MV-4-11 (cell line): ENCODE measurements around the gene SIK2.
"Not testable (repeated sequence)": the region's sequence is repeated elsewhere in the genome, so short reads cannot be mapped to it uniquely, and the experiment has no call there.

ENCODE experiments used
- DNase-seq: peaks from one replicate; lab custom pipeline; 2025; lab: John Stamatoyannopoulos, UW

The SIK2 gene

GRCh38 chr11:111761036-111761435 is 158.8 kb downstream of the SIK2 start:
- no peak for DNase-seq

- DNase-seq = no peak
Measured at GRCh38 chr11:111762526-111762925, 160.3 kb downstream of the SIK2 start.

GRCh38 chr11:111762981-111763643 is 160.9 kb downstream of the SIK2 start:
- no peak for DNase-seq

GRCh38 chr11:111764621-111765020 is 162.4 kb downstream of the SIK2 start:
- no peak for DNase-seq

- DNase-seq = no peak
Measured at GRCh38 chr11:111765320-111765983, 163.2 kb downstream of the SIK2 start.

- DNase-seq = peak; percentile 32
Measured at GRCh38 chr11:111765984-111766833, 164.0 kb downstream of the SIK2 start, which contains the start of gene PPP2R1B. TSS of gene PPP2R1B (minus strand) at chr11:111766389. CDS start at chr11:111766361, 28 bp downstream.

- DNase-seq = no peak
Measured at GRCh38 chr11:111766834-111767142, 164.5 kb downstream of the SIK2 start.

- DNase-seq = no peak
Measured at GRCh38 chr11:111770581-111771134, 168.4 kb downstream of the SIK2 start.

- DNase-seq = not testable (repeated sequence)
Measured at GRCh38 chr11:111771205-111771604, 169.0 kb downstream of the SIK2 start.

- DNase-seq = no peak
Measured at GRCh38 chr11:111772535-111772934, 170.3 kb downstream of the SIK2 start.

- no peak for DNase-seq
Measured at GRCh38 chr11:111774955-111775710, 172.9 kb downstream of the SIK2 start.

- DNase-seq = no peak
Measured at GRCh38 chr11:111776398-111777093, 174.3 kb downstream of the SIK2 start.

- DNase-seq = peak; percentile 55
Measured at GRCh38 chr11:111777094-111778046, 175.1 kb downstream of the SIK2 start.

- no peak for DNase-seq
Measured at GRCh38 chr11:111778047-111778558, 175.9 kb downstream of the SIK2 start.

- no peak for DNase-seq
Measured at GRCh38 chr11:111779118-111779517, 176.9 kb downstream of the SIK2 start.
